HepG2 (cell line): ENCODE results near the gene PPP1R1B. TPM values are rescaled to one million over a fixed set of nuclear protein-coding genes. Genes with fewer than 3 reads are reported as not detected.
A peak's percentile ranks its signal among the peaks of the same experiment; 100 is the strongest.
"Not testable (repeated sequence)": the region's sequence is repeated elsewhere in the genome, so short reads cannot be mapped to it uniquely, and the experiment has no call there.

Experiments used
- ATAC-seq: fragments of 200-7000 bp; cut with Tn5 transposase; 3 replicates; pipeline ENCODE4 v1.9.1; 2020; ENCODE audit warnings: mild to moderate bottlenecking, moderate library complexity
- BruUV-seq: library from RNA; stranded (reverse); fragments of 400-500 nt; replicated peaks from 2 replicates; lab custom pipeline; 2021; lab: Mats Ljungman, UMichigan
- CTCF ChIA-PET: fragments of 300-600 bp; formaldehyde crosslinking; extraction: SDS; loops from one replicate; lab custom pipeline; 2021; ENCODE audit warnings: low total read pairs, inconsistent platforms, low intra/inter-chr PET ratio; lab: Yijun Ruan, JAX
- POLR2A ChIA-PET: fragments of 350-600 bp; sonication (Branson Sonifier 250); formaldehyde crosslinking; loops from one replicate; lab custom pipeline; 2020; ENCODE audit warnings: antibody characterized with exemption, inconsistent platforms; lab: Yijun Ruan, JAX
- DNase-seq: peaks from one replicate; pipeline ENCODE4 v3.0.0-alpha.2; 2015; ENCODE audit warnings: low spot score
- FAIRE-seq: peaks from 3 replicates; lab custom pipeline; 2011; peaks lifted over from hg19 to GRCh38; lab: Jason Lieb, UNC
- H2AFZ ChIP-seq: one replicate; pipeline ENCODE4 v1.6.1; 2011; ENCODE audit warnings: low read length, inconsistent platforms
- H3K27ac ChIP-seq: fragments of 300-600 bp; 3 replicates; pipeline ENCODE4 v1.8.0; 2011; ENCODE audit warnings: mixed run types, mild to moderate bottlenecking, mixed read lengths, low read length, inconsistent platforms; ENCODE audit not compliant: insufficient read depth; ENCODE audit errors: extremely low read length
- H3K27me3 ChIP-seq, 2 experiments: fragments of 200-600 bp in 1 of 2; 2 replicates in 1 of 2; 3 replicates in 1 of 2; pipeline versions ENCODE4 v1.6.0 to v1.8.0; 2011; ENCODE audit warnings: low read length in 2 of 2, mild to moderate bottlenecking in 2 of 2, moderate library complexity in 2 of 2, inconsistent platforms in 1 of 2; ENCODE audit not compliant: insufficient read depth in 2 of 2, control insufficient read depth in 1 of 2
- H3K36me3 ChIP-seq, 2 experiments: fragments of 200-600 bp in 1 of 2; replicated peaks in 1 of 2; 2 replicates in 1 of 2; 3 replicates in 1 of 2; pipeline versions ENCODE4 v1.5.1 to v1.8.0; 2011; ENCODE audit warnings: low read length in 2 of 2, inconsistent platforms in 1 of 2; ENCODE audit not compliant: insufficient read depth in 2 of 2, control insufficient read depth in 1 of 2
- H3K4me1 ChIP-seq: 2 replicates; pipeline ENCODE4 v1.5.1; 2012; ENCODE audit warnings: low read length, inconsistent platforms; ENCODE audit not compliant: insufficient read depth
- H3K4me2 ChIP-seq: 2 replicates; pipeline ENCODE4 v1.6.0; 2011; ENCODE audit warnings: low read depth, low read length, inconsistent platforms
- H3K4me3 ChIP-seq, 3 experiments: fragments of 200-600 bp in 1 of 3; sonication (generic), shearing (Covaris generic) in 1 of 3; replicated peaks in 1 of 3; 2 replicates each; pipeline ENCODE4 v1.5.1; 2011 to 2016; ENCODE audit warnings: low read length in 3 of 3, inconsistent platforms in 2 of 3, low read depth in 2 of 3, mild to moderate bottlenecking in 2 of 3, control low read depth in 1 of 3, mixed read lengths in 1 of 3; ENCODE audit not compliant: insufficient read depth in 1 of 3
- H3K79me2 ChIP-seq: one replicate; pipeline ENCODE4 v1.6.1; 2011; ENCODE audit warnings: low read length, inconsistent platforms; ENCODE audit not compliant: insufficient read depth
- H3K9ac ChIP-seq: 2 replicates; pipeline ENCODE4 v1.6.0; 2011; ENCODE audit warnings: mild to moderate bottlenecking, low read depth, low read length, inconsistent platforms; ENCODE audit not compliant: insufficient read depth
- H3K9me3 ChIP-seq: 2 replicates; pipeline ENCODE4 v1.5.1; 2012; ENCODE audit warnings: mild to moderate bottlenecking, low read length
- H4K20me1 ChIP-seq: 2 replicates; pipeline ENCODE4 v1.6.0; 2011; ENCODE audit warnings: inconsistent platforms, mild to moderate bottlenecking, low read length, moderate library complexity; ENCODE audit not compliant: insufficient read depth
- SRY ChIP-seq: sonication (generic); formaldehyde crosslinking; IDR thresholded peaks from 2 replicates; pipeline ENCODE4 v1.8.0; 2022; ENCODE audit warnings: mild to moderate bottlenecking, missing genetic modification reagents
- ZNF629 ChIP-seq: sonication (generic); formaldehyde crosslinking; conservative IDR thresholded peaks from 2 replicates; pipeline ENCODE4 v1.5.0; 2020; ENCODE audit warnings: missing genetic modification reagents
- WGBS: methylation state at CpG from one replicate; pipeline ENCODE4 v1.1.6; 2017; ENCODE audit warnings: low lambda C conversion rate; 5-methylcytosine and 5-hydroxymethylcytosine counted together
- in situ Hi-C: cut with HindIII; loops from 2 replicates; pipeline ENCODE4 v1.10.0; 2017; ENCODE audit warnings: low pct_unique_long_range_greater_than_20kb; ENCODE audit not compliant: extremely low pct_ligation_motif_present
- intact Hi-C: fragments of 100-400 bp; cut with micrococcal nuclease; formaldehyde crosslinking; loops from one replicate; pipeline ENCODE4 v1.10.0; 2022; ENCODE audit not compliant: unreplicated experiment
- polyA plus RNA-seq, 8 experiments: library from polyadenylated mRNA; depleted of rRNA in 3 of 8; stranded (reverse) in 7 of 8; unstranded in 1 of 8; fragments of >200 nt; fragmentation: Illumina TruSeq in 4 of 8; extraction: Trizol in 4 of 8; gene quantifications; 2 replicates each; pipeline versions ENCODE4 v1.2.1 to v1.2.3, GENCODE V29; 2011 to 2016; ENCODE audit warnings: low read depth in 4 of 8, missing spikeins in 1 of 8, mixed read lengths in 1 of 8; ENCODE audit not compliant: insufficient read depth in 1 of 8
- total RNA-seq, 5 experiments: library from RNA; depleted of rRNA; stranded (reverse); fragments of >200 nt; fragmentation: Illumina TruSeq; extraction: Trizol; gene quantifications; 2 replicates each; pipeline ENCODE4 v1.2.3, GENCODE V29; 2016; ENCODE audit warnings: low read depth in 1 of 5

Gene PPP1R1B
- total and polyA plus RNA-seq, 2 of the 13 experiments (the other 11 are each of a cell fraction or from before 2014, with no cell fraction given) = 0.08 TPM; not detected in 1

GRCh38 chr17:39582658-39583057, 44.1 kb upstream of the PPP1R1B start:
- 0% methylated on average over 2 of the region's 2 CpGs for WGBS
- intact Hi-C loops = no loop called here
- CTCF ChIA-PET = no interaction called here

GRCh38 chr17:39590180-39590579, 36.6 kb upstream of the PPP1R1B start:
- H3K4me2 ChIP-seq, intact Hi-C loops, H3K27me3 ChIP-seq, H4K20me1 ChIP-seq, CTCF ChIA-PET, POLR2A ChIA-PET, in situ Hi-C loops, H3K4me3 ChIP-seq, H3K9ac ChIP-seq, DNase-seq, H3K9me3 ChIP-seq, H3K79me2 ChIP-seq, H3K36me3 ChIP-seq, ATAC-seq, H3K4me1 ChIP-seq, FAIRE-seq, H2AFZ ChIP-seq, H3K27ac ChIP-seq, BruUV-seq: not testable (repeated sequence)
- WGBS = 0% methylated on average over 2 of the region's 2 CpGs

More at GRCh38 chr17:39582658-39583057, 44.1 kb upstream of the PPP1R1B start:
- POLR2A ChIA-PET = interaction anchor here (0.7 kb wide), 1 partner anchor 531 kb away, joined by 4 read pairs; no protein-coding TSS in a partner anchor
- Histone ChIP-seq H2AFZ (no peak overlapping the region), H3K4me1 (no peaks in the 10 kb centered on the region), H3K4me2 (no peak overlapping the region), H3K9ac (no peak overlapping the region), H4K20me1 (0 out of 2 replicates have a peak, but pooled peaks cover 3% of the 10 kb centered on the region), H3K9me3 (no peaks in the 10 kb centered on the region), H3K36me3 (no peaks in the 10 kb centered on the region), H3K79me2 (no peaks in the 10 kb centered on the region), H3K27ac (no peak overlapping the region)
- ATAC-seq = no peak
- FAIRE-seq = no peak
- BruUV-seq = no TSS peak
- in situ Hi-C loops = no loop called here
- peak; percentile 63 for TF ChIP-seq ZNF629 (CRISPR knock-in tag)
- TF ChIP-seq SRY (CRISPR knock-in tag) = no peak
- TF ChIP-seq, all 625 proteins: peak for 1
- Histone ChIP-seq H3K27me3 (peaks cover 7 to 20% of the 10 kb centered on the region in 2 experiments; a peak in 3 of 5 replicates), H3K4me3 (no peak overlapping the region)
- DNase-seq = no peak
